Tracheal epithelial cell (primary cell): ENCODE results near the gene PAPOLG. TPM values are rescaled to one million over a fixed set of nuclear protein-coding genes. Genes with fewer than 3 reads are reported as not detected.

Source experiments
- total RNA-seq: library from RNA; depleted of rRNA; stranded (reverse); fragments of >200 nt; gene quantifications from 2 replicates; pipeline ENCODE4 v1.2.1, GENCODE V29; 2014

Gene PAPOLG
- 9.2 and 19.0 TPM in 2 replicates for total RNA-seq

GRCh38 chr2:60756097-60757087 lies at the start of gene PAPOLG:
Gene PAPOLG (plus strand): TSS chr2:60756268. CDS start chr2:60756479, 211 bp downstream.

Other genes with a start within 250 kb of the PAPOLG start
- 6.7 and 6.8 TPM in 2 replicates for gene BCL11A, start 202.6 kb upstream of the PAPOLG start, total RNA-seq
- gene REL, start 125.3 kb downstream of the PAPOLG start, total RNA-seq: 8.7 and 12.1 TPM in 2 replicates